8988T (cell line): Measurements from ENCODE around the gene CRIM1.

Source experiments
- DNase-seq: peaks from one replicate; pipeline ENCODE4 v3.0.0; 2011

CRIM1 gene

GRCh38 chr2:36587101-36587500, 231.5 kb downstream of the CRIM1 start:
- DNase-seq = no peak

GRCh38 chr2:36587556-36587955, 232.0 kb downstream of the CRIM1 start:
- no peak for DNase-seq

- DNase-seq = no peak
These were observed 233.7 kb downstream of the CRIM1 start for GRCh38 chr2:36589230-36589630.

GRCh38 chr2:36594849-36595248, 239.3 kb downstream of the CRIM1 start:
- DNase-seq = no peak

GRCh38 chr2:36596397-36596796, 240.8 kb downstream of the CRIM1 start:
- DNase-seq = no peak

- DNase-seq = no peak
These were observed 241.5 kb downstream of the CRIM1 start for GRCh38 chr2:36597003-36597531.

GRCh38 chr2:36597532-36598377, 242.2 kb downstream of the CRIM1 start, which contains the start of gene FEZ2:
Gene FEZ2, minus strand, starts transcription at chr2:36598168. Its CDS starts 26 bp downstream, at chr2:36598142.
- DNase-seq = peak; percentile 74
